Mammary epithelial cell (primary cell): ENCODE results near the gene REV1.

ENCODE experiments used
- CTCF ChIP-seq, 2 donors: IDR thresholded peaks in 1 of 2; conservative IDR thresholded peaks in 1 of 2; 2 replicates each; pipeline ENCODE4 v1.5.1; 2011 to 2012; ENCODE audit warnings: inconsistent platforms in 2 of 2, low read length in 2 of 2, mild to moderate bottlenecking in 2 of 2, control low read depth in 1 of 2, low read depth in 1 of 2; ENCODE audit not compliant: insufficient read depth in 1 of 2; ENCODE audit errors: extremely low read depth in 1 of 2
- EZH2 ChIP-seq: IDR thresholded peaks from 2 replicates; pipeline ENCODE4 v1.6.1; 2012; ENCODE audit warnings: low read length, inconsistent platforms, borderline replicate concordance

GRCh38 chr2:99417396-99417795 lies 72.4 kb downstream of the REV1 start:
- no peak for TF ChIP-seq CTCF (conservative IDR thresholded peaks at IDR 0.05 in 1 of 2, IDR thresholded peaks at IDR 0.05 in 1 of 2; ENCODE audit: extremely low read depth in 1 of 2, insufficient read depth in 1 of 2, low read depth in 1 of 2, low read length in 2 of 2)
- no peak for TF ChIP-seq EZH2
